Right ventricle myocardium inferior (tissue), 1 donor: Measurements from ENCODE around the gene ACSBG1. TPM values are rescaled to one million over a fixed set of nuclear protein-coding genes. Genes with fewer than 3 reads are reported as not detected.

Experiments
- ATAC-seq: fragments of 200-7000 bp; cut with Tn5 transposase; one replicate; pipeline ENCODE4 v1.9.1; 2020; ENCODE audit warnings: mild to moderate bottlenecking, moderate library complexity
- DNase-seq: peaks from one replicate; pipeline ENCODE4 v3.0.0; 2021; ENCODE audit errors: missing footprints
- intact Hi-C: fragments of 100-400 bp; cut with DNase I; formaldehyde crosslinking; loops from one replicate; pipeline ENCODE4 v1.11.0; 2022
- total RNA-seq: library from RNA; stranded (reverse); fragmentation: NEBNext Ultra II Directional; extraction: Animal tissue kit (Norgen Biotek cat#: 25700); gene quantifications from one replicate; pipeline ENCODE4 v1.2.1, GENCODE V29; 2021
- donor health status: DM: no; HTN: yes; CAD: no; lungs with severe emphysema.

ACSBG1 gene
- total RNA-seq, 1 donor from 2014 or later = 0.14 TPM

DNA sequence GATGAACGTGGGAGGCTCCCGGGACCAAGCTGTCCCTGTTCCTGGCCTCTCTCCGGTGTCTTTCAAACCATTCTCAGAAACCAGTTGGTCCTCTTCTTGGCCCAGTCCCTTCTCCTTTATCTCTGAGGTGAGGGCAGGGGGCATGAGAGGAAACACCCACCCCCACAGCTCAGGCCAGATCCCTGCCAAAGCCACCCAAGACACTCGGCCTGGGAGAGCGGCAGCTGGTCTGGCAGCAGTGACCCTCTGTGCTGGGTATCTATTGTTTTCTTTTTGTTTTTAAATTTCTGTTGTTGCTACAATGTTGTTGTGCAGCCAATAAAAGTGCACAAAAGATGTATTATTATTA is 27.3 kb downstream of the ACSBG1 start:
- intact Hi-C loops = no loop called here
- ATAC-seq (no peak), DNase-seq (no peak)

DNA sequence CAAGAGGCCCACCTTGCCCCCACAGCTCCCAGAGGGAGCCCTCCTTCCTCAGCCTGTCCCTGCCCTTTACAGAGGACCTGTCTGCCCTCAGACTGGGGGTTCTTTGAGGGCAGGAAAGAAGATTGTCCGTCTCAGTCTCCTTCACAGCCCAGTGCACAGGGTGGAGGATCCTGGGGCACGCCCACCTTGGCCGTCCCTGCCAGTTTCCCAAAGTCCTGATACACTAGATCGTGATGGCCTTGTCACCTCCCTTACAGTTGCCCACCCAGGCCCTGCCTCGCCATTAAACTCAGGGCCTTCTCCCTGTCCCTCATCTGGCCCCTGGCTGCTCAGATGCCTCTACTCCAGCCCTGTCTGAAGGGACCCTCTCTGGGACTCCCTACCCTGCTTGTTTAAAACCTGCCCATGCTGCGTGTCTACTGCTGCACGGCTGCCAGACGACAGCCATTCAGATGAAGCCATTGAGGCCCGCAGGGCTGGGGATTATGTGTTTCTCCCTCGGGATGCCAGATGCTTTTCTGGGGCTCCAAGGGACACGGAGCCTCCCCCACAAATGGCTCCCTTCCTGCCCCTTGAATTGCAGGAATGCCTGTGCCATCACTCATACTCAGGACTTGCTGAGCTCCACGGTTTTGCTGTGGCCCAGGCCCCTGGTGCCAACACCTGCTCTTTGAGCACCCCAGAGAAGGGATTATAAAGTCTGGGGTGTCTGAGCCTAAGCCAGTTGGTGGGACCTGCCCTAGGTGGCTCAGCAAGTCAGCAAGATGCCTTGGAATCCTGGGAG is 27.8 kb downstream of the ACSBG1 start:
- no peak for DNase-seq
- ATAC-seq = no peak
- intact Hi-C loops = no loop called here

DNA sequence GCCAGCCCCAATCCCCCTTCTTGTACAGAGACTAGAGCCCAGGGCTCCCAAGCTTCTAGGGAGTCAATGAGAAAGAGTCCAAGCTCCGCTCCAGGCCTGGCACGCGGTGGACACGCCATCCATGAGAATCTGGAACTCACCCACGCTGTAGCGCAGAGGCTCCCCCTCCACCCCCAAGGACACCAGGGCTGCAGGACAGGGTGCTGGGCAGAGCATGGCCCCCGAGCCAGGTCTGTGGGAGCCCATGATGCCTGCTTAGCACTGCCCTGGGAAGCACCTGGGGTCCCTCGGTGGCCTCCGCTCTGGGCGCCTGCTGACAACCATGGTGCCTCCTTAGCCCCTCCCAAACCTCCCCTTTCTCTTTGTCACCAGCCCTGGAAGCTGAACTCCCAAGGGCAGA is 28.5 kb downstream of the ACSBG1 start:
- DNase-seq = no peak
- ATAC-seq = no peak
- intact Hi-C loops = no loop called here

DNA sequence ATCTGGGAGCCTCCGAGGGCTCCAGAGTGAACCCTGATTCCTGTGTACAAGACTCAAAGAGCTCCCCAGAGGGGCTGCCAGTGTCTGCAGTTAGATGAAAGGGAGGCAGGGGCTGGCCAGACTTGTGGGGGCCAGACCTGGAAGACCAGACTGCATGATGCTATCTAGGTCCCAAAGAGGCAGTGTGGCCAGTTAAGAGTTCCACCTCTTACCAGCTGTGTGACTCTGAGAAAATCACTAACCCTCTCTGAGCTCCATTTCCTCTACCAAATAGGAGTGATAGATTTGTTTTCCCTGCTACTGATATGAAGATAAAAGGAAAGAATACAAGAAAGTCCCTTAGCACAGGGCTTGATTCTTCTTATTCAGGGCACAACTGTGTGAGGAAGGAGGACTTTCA is 29.0 kb downstream of the ACSBG1 start:
- no peak for ATAC-seq
- DNase-seq = no peak
- intact Hi-C loops = no loop called here

DNA sequence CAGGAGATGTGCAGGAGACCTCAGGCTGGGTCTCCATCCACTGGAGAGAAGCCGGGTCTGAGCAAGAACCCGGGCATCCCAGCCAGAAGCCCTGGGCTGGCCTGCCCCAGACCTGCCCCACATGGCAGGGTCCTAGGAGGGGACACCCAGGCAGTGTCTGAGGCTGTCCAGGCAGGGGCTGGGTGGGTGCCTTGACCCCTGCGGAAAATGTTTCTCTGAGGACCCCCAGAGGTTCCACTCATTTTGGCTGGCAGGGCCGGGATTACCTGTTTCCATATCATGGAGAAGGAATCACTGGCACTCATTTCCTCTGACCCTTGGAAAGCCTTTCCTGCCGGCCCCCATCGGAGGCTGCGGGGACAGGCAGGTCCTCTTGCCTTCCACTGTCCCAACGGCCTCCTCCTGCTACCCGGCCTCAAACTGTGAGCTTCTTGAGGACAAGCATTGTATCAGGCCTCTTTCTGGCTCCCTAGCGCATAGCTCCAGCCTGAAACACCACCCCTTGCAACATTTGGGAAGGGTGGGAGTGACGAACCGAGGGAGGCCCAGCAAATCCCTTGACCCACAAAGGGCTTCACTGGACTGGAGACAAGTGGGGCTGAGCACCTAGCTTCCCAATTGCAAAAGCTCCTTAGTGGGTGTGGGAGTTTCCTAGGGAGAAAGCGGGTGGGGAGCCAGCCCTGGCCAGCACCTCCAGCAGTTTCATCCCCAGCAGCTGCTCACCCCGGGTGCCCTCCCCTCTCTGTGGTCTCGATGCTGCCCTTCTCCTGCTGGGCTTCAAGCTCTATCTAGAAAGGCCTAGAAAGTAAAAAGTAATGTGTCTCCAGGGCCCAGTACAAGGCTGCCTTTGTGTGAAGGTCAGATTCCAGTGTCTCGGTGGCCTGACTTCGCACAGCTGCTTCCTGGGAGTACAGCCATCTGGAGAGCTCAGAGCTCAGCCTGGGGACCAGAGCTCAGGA is 29.7 kb downstream of the ACSBG1 start:
- peak; percentile 79 for ATAC-seq
- intact Hi-C loops = no loop called here
- no peak for DNase-seq

DNA sequence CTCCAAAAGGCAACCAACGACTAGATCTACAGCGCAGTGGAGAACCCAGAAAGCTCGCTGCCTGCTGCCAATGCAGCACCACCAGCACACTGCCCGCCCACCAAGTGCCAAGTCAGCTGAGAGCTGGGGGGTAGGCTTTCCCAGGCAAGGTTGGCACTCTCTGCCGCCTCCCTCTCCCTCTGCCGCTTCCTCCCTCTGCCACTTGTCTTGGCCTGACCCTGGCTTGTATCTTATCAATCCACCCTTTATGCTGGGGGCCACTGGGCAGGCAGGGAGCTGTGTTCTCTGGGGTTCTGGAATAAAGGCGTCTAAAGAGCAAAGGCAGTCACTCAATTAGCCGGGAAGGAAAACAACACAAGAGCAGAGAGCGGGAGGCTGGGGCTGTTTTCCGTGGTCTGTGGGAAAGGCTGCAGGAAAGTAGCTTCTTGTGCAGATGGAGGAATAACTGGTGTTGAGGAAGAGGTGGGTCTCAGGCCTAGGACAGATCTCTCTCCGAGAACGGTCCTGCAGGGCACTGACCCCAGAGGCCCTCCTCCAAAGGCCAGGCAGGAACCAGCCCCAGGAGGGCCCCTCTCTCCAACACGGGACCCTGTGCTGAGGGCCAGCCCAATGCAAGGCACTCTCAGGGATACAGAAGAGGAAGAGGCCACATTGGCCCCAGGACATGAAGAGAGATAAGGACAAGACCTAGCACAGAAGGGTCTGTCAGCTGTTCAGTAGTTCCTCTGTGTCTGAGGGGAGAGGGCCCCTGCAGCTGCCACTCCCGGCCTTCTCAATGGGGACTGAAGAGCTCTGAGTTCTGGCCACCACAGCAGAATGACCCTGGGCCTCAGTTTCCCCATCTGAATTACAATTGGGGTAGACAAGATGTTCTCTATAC is 30.8 kb downstream of the ACSBG1 start:
- peak; percentile 64 for ATAC-seq
- no peak for DNase-seq
- intact Hi-C loops = loop anchor here (2.0 kb wide), 1 partner anchor 19 kb away; no protein-coding TSS in a partner anchor

DNA sequence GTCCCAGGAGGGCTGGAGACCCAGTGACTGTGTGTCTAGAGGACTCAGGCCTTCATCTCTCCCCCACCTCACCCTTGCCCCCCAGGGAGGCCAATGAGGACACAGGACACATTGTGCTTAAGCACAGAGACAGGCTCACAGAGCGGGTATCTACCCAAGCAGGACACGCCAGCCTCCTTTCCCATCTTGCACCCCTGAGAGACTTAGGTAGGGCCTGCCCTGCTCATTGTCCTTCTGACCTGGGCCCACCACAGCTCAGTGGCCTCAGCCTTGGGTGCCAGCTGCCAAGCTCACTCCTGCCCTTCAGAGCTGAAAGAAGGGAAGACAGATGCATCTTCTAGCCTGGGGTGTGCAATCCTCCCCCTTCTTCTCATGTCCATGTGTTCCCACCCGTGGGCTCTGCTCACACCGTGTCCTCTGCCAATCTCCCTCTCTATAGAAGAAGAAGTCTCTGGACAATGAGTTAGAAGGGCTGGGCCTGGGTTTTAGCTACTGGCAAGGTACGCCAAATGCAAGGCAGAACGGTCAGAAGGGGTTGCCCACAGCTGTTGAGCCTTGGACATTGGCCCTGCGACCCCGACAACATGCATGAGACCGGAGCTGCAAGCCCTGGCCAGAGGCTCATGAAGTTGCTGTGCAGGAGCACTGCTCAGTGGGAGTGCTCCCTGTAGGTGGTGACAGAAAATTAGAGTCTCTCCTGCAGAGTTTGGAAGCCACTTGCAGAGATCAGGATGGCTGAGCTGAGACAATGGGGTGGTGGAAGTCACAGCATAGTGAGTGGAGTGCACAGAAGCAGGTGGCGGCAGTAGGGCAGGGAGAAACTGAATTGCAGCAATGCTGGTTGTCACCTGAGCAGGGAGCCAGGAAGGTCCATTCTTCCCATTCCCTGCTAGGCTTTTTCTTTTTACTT is 32.8 kb downstream of the ACSBG1 start:
- intact Hi-C loops = loop anchor here (2.0 kb wide), 1 partner anchor 21 kb away; no protein-coding TSS in a partner anchor
- no peak for DNase-seq
- ATAC-seq = no peak

DNA sequence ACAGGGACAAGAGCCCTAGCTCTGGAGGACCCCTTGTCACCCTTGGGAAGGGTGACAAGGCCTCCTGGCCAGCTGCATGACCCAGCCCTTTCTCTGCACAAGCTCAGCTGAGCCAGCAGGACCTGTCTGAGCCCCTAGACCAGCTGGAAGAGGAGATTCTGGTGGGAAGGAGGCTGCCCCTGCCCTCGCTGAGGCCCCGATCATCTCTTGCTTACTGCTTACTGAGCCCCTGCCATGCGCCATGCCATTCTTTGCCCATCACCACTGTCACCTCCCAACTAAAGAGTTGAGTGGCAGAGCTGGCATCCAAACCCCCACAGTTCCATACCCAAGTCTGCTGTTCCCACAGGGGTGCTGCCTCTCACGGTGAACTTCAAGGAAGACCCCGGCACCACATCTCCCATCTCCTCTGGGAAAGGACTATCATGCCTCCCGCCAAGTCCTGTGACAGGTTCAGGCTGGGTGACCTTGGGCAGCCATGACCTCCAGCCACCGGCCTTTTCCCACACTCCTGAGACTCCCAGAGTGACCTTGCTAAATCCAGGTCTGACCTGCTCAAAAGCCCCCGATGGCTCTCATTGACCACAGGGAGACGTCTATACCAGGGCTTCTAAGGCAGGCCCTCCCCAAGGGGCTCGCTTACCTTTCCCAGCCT is 34.0 kb downstream of the ACSBG1 start:
- ATAC-seq (no peak), DNase-seq (no peak)
- intact Hi-C loops = no loop called here

DNA sequence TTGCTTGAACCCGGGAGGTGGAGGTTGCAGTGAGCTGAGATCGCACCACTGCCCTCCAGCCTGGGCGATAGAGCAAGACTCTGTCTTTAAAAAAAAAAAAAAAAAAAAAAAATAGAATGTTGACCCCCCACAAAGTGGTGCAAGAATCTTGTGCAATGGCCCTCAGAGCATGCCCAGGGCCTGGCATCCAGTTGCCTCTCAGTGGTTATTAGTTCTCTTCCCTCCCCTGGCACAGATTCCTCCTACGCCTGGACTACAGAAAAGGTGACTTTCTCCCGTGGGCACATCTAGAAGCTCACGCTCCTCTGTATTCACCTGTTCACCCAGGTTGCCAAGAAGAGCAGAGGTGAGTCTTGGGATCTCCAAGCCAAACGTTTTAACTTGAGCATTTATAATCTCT is 36.7 kb downstream of the ACSBG1 start:
- intact Hi-C loops = loop anchor here (5.0 kb wide), 1 partner anchor 45 kb away; no protein-coding TSS in a partner anchor
- DNase-seq = no peak
- no peak for ATAC-seq

DNA sequence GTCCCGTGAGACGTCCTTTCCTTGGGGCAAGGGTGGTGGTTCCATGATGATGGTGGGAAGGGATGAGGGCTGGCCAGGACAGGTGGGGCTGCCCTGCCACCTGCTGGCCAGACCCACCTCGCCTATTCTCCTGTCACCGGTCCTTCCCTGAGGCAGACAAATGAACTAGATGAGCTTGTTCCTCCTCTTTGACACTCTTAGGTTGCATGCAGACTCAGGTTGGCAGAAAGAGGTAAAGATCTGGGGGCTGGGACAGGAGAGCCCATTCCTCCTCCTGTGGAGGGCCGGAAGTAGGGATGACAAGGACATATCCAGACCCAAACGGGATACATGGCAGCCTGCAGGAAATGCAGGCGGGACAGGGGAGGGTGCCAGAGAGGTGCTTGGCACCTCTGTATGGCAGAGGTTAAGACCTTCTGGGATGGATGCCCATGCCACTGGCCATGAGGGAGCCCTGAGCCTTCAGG is 38.6 kb downstream of the ACSBG1 start:
- intact Hi-C loops = loop anchor here (1.0 to 5.0 kb wide), 2 partner anchors 47 to 82 kb away; no protein-coding TSS in a partner anchor
- peak; percentile 76 for ATAC-seq

DNA sequence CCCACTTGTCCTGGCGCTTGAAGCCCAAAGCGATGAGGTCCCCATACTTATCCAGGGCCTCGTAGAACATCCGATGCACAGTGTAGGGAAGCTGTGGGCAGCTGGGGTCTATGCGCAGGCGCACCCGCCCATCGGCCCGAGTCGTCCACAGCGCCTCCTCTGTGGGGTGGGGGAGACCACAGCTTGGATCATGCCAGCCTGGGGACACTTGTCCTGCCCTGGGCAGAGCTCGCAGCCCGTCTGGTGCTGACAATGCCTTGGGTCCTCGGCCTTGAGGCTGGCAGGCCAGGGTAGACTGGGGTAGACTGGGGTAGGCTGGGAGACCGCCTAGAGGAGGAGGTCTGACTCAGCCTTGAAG is 39.8 kb downstream of the ACSBG1 start:
- no peak for ATAC-seq
- intact Hi-C loops = no loop called here
- no peak for DNase-seq

More for the DNA sequence above, 38.6 kb downstream of the ACSBG1 start:
- no peak for DNase-seq

DNA sequence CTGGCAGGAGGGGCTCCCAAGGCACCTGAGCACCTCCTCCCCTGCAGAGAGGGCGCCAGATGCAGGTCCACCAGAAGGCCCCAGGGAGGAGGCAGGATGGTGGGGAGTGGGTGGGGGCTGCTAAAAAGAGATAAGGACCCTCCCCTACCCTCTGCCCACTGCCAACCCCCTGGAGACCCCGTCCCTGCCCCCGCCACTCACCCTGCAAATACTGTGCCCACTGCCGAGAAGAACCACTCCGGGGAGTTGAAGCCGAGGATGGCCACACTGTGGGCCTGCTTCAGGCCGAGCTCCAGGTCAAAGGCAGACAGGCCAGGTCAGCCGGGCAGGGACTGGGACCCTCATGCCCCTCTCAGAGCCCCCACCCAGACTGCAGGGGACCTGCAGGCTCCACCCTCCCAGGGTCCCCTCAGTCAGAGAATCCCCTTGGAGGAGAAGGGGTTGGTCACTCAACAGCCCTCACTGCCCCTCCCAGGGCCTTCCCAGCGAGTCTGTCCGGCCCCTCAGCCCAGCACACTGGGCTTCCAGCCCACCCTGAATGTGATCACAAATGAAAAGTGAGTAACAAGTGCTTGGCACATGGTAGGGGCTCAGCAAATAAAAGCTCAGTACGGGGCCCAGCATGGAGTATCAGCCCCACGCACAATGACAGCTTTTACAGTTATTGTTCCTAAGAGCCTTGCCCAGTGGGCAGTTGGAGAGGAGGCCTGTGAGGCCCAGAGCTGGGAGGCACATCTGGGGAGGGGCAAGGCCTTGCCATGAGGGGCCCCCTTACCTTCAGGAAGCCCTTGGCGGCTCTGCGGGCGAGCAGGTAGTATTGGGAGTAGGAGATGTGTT is 40.4 kb downstream of the ACSBG1 start:
- DNase-seq (no peak), ATAC-seq (peak; percentile 18)
- intact Hi-C loops = no loop called here

DNA sequence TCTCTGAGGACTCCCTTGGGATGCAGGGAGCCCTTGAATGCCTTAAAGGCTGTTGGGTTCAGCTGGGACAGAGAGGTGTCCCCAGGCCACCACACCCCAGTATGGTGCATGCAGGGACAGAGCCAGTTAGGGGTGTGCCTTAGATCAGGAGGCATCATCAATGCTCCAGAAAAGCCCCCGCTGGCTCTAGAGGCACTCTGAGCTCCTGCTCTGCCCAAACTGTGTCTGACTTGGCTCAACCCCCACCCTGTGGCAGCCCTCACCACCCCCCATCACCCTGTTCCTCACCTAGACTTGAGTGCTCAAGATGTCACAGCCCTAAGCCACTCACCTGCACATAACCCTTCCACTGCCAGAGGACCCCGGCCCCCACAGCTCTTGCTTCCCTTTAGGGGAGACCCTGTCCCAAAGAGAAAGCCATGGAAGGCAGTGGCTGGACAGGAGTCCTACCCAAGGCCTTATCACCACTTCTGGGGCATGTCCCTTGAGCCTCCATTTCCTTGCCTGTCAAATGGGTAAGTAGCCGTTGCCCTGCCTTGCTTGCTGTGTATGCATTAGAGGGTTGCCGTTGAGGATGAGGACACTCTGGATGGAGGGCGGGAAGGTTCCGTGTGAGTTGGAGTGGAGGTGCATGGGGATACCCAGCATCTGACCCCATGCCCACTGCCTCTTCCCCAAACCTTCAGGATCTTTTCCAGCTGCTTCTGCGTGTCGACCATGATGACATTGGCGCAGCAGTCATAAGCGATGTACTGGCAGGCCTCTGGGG is 41.4 kb downstream of the ACSBG1 start:
- DNase-seq (no peak), ATAC-seq (no peak)
- intact Hi-C loops = no loop called here

DNA sequence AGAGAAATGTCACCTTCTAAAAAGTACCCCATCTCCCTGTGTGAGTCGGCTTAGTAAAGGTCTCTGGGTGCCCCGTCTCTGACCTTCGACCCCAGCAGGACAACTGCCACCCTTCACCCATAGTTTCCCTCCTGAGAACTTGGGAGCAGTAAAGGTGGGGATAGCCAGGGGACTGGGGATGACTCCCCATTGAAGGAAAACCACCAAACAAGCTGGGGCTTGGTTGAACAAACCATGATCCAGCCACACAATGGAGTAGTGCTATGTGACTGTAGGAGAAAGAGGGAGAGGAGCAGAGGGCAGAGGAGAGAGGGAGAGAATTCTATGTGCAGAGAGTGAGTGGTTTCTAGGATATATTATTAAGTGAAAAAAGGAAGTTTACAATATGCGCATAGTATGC is 51.5 kb downstream of the ACSBG1 start:
- intact Hi-C loops = no loop called here
- ATAC-seq (no peak), DNase-seq (no peak)

DNA sequence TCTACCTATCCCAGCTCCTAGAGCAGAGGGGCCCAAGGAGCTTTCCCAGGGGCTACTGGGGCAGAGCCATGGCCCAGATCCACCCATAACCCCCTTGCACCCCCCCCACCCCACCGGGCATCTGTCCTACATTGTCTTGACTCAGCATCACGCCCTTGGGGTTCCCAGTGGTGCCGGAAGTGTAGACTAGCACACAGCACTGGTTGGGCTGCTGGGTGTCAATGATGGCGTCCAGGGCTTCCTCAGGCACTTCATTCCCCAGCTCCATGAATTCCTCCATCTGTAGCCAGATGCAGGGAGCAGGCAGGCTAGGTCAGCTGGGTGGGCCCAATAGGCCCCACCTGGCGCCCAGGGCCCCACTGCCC is 52.0 kb downstream of the ACSBG1 start:
- no peak for DNase-seq
- intact Hi-C loops = no loop called here
- no peak for ATAC-seq

DNA sequence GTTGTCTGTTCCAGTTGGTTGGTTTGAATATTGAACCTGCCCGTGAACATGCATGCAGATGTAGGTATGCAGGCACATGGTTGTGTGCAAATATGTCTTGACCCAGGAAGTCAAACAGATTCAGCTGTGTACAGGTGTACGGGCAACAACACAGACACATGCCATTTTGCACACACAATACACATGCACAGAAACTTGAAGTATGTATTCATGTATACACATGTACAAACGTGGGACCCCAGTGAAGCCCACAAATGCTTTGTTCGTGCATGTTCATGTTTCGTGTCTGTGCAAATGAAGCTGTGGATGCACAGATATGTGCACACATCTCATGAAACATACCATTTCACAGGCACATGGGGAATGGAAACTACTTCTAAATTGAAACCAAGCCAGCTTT is 54.5 kb downstream of the ACSBG1 start:
- ATAC-seq = no peak
- intact Hi-C loops = loop anchor here (5.0 kb wide), 1 partner anchor 48 kb away; the partner anchor contains the start of gene CIB2
- DNase-seq = no peak
